Panc1 (cell line): Measurements from ENCODE around the gene POLR2M.

Experiments used
- POLR2AphosphoS5 ChIP-seq: IDR thresholded peaks from 2 replicates; pipeline ENCODE4 v1.6.1; 2012; ENCODE audit warnings: mild to moderate bottlenecking, low read depth, low read length, moderate library complexity
- TF ChIP-seq, protein P1 (sequence below): fragments of 450-650 bp; IDR thresholded peaks from 2 replicates; pipeline ENCODE4 v1.5.1; 2017; ENCODE audit warnings: mild to moderate bottlenecking
- TF ChIP-seq, protein P2 (sequence below), 2 experiments: IDR thresholded peaks; 2 replicates each; pipeline ENCODE4 v1.6.1; 2011 to 2012; ENCODE audit warnings: low read depth in 2 of 2, control low read depth in 1 of 2, low read length in 1 of 2, mild to moderate bottlenecking in 1 of 2, moderate library complexity in 1 of 2; ENCODE audit not compliant: insufficient read depth in 1 of 2

DNA sequence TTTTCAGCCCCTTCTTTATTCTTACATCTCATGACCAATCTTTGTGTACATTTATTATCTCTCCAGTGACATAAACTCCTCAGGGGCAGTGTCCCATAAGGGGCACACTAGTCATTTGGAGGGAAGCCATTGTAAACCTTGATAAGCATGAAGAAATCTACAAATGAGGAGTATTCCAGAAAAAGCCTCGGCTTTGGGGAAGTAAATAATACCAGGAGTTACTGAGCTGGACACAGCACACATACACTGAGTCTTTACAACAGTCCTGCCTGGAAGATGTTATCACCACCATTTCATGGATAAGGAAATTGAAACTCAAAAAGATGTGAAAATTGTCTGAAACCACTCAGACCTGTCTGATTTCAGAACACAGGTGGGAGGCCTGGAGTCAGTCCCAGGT lies 15.4 kb upstream of the POLR2M start:
- TF ChIP-seq, protein P1, sequence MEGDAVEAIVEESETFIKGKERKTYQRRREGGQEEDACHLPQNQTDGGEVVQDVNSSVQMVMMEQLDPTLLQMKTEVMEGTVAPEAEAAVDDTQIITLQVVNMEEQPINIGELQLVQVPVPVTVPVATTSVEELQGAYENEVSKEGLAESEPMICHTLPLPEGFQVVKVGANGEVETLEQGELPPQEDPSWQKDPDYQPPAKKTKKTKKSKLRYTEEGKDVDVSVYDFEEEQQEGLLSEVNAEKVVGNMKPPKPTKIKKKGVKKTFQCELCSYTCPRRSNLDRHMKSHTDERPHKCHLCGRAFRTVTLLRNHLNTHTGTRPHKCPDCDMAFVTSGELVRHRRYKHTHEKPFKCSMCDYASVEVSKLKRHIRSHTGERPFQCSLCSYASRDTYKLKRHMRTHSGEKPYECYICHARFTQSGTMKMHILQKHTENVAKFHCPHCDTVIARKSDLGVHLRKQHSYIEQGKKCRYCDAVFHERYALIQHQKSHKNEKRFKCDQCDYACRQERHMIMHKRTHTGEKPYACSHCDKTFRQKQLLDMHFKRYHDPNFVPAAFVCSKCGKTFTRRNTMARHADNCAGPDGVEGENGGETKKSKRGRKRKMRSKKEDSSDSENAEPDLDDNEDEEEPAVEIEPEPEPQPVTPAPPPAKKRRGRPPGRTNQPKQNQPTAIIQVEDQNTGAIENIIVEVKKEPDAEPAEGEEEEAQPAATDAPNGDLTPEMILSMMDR = no peak
- TF ChIP-seq POLR2AphosphoS5 = no peak
- TF ChIP-seq, protein P2, sequence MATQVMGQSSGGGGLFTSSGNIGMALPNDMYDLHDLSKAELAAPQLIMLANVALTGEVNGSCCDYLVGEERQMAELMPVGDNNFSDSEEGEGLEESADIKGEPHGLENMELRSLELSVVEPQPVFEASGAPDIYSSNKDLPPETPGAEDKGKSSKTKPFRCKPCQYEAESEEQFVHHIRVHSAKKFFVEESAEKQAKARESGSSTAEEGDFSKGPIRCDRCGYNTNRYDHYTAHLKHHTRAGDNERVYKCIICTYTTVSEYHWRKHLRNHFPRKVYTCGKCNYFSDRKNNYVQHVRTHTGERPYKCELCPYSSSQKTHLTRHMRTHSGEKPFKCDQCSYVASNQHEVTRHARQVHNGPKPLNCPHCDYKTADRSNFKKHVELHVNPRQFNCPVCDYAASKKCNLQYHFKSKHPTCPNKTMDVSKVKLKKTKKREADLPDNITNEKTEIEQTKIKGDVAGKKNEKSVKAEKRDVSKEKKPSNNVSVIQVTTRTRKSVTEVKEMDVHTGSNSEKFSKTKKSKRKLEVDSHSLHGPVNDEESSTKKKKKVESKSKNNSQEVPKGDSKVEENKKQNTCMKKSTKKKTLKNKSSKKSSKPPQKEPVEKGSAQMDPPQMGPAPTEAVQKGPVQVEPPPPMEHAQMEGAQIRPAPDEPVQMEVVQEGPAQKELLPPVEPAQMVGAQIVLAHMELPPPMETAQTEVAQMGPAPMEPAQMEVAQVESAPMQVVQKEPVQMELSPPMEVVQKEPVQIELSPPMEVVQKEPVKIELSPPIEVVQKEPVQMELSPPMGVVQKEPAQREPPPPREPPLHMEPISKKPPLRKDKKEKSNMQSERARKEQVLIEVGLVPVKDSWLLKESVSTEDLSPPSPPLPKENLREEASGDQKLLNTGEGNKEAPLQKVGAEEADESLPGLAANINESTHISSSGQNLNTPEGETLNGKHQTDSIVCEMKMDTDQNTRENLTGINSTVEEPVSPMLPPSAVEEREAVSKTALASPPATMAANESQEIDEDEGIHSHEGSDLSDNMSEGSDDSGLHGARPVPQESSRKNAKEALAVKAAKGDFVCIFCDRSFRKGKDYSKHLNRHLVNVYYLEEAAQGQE (IDR thresholded peaks at IDR 0.05; ENCODE audit: insufficient read depth in 1 of 2, low read depth in 2 of 2, low read length in 1 of 2) = no peak
